Activated naive CD4-positive, alpha-beta T cell treated with anti-CD3 and anti-CD28 coated beads, Interleukin-2, amount 50 U/mL, for 16 hours (primary cell): ENCODE measurements around the gene LPP.
A peak's percentile ranks its signal among the peaks of the same experiment; 100 is the strongest.

Experiments
- DNase-seq: peaks from one replicate; pipeline ENCODE4 v3.0.0-alpha.2; 2020

LPP gene

DNA sequence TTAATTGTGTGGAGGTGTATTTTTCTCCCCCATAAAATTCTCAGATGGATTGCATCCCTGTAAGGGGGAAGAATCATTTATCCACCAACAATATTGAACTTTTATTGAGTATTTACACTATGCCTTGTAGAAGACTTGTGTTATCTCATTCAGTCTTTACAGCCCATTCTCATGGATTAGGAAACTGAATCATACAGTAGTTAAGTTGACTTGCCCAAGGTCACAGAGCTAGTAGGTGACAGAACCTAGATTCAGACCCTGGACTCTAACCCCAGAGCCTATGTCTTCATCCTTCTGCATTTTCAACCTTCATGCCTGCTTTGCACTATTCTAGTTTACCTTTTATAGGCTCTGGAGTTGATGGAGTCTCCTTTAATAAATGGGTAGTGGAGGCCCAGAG lies 226.8 kb downstream of the LPP start:
- no peak for DNase-seq

DNA sequence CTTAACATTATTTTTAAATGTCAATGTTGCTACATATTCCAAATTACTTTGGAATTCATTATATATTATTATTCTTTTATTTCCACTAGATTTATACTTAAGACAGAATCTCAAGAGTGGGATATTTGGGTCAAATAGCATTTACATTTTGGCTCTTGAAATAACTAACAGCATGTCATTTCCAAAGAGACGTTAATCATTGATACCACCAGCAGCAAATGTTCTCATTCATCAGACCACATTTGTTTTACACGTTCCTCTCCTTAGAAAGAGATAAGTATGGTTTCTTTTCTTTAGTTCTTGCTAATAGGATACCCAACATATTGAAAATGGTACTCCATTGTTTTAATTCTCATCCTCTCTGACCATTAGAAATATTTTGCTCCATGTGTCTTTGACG lies 229.8 kb downstream of the LPP start:
- no peak for DNase-seq

DNA sequence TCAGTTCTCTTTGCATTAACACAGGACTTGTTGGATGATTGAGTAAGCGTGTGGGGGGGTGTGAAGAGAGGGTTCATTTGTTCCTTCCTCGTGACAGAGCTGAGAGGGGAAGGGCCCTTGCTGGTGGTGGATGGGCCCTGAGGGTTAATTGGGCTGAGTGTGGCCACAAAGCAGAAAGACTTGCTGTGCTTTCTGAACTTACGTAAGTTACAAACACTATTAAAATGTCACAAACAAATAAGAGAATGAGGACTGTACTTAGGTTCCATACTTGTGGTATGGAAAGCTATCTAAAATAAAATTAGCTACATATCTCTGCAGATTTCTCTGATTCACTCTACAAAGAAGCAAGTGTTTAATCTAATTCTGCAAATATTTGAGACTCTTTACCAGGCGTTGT lies 231.3 kb downstream of the LPP start:
- DNase-seq = no peak

DNA sequence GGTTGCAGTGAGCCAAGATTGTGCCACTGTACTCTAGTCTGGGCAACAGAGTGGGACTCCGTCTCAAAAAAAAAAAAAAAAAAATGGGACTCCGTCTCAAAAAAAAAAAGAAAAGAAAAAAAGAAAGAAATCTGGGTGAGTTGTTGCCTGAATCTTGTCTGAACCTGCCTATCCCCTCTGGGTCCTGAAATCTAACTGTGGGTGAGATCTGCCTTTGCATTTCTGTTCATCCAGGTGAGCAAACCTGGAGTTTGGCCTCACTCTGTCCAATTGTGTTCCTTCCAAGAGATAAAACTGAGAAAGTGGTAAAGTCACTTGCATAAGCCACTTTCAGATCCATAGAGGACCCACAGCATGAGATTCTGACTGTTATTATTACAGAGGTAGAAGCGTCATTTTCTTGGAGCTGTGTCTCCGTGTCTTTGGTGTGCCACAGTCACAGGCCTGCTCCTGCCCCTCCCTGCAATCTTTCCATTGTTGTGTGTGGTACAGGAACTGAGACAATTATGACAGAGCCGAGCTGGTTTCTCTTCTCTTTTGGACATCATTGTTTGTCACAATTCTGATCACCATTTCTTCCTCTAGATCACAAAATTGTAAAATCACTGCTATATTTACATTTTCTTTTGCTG lies 235.9 kb downstream of the LPP start:
- peak; percentile 51 for DNase-seq

DNA sequence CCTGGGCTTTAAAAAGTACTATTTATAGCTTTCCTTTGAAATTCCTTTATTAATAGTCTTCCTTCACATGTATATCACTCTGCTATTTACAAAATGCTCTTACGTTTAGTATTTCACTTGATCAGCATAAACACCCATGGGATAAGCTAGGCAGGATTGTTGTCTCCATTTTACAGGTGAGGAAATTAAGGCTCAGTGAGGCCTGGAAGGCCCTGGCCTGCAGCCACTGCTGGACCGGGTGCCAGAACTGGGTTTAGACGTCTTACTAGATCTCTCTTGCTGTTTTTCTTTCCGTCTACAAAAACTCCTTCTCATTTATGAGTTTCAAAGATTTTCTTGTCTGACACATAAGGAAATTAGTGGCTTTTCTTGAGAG lies 236.4 kb downstream of the LPP start:
- DNase-seq = no peak

DNA sequence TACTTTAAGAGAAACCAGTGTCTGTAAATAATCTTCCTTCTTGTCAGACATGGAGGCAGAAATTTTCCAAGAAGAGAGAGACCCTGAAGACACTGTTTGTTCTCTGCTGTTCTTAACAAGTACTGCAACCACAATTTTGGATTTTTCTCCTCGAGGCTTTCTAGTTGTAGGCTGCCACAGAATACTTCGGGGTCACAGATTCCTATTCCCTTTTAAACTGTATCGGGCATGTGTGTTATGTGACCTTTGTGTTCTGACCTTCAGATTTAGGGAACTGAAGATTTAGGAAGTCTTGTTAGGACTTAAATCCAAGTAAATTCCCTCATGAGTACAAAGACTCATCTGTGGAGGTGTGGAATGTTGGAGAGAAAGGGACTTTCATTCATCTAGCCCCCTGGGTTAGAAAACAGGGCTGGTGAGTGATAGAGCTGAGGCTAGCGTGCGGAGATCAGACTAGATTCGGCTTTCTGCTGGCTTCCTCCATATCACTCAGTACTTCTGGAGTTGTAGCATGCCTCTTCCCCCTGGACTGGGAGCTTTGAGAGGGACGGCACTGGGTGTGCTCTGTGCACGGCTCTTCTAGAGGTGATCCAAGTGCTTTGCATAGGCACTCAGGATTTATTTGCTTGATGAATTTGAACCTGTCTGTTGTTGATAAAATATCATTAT lies 237.0 kb downstream of the LPP start:
- DNase-seq = no peak

DNA sequence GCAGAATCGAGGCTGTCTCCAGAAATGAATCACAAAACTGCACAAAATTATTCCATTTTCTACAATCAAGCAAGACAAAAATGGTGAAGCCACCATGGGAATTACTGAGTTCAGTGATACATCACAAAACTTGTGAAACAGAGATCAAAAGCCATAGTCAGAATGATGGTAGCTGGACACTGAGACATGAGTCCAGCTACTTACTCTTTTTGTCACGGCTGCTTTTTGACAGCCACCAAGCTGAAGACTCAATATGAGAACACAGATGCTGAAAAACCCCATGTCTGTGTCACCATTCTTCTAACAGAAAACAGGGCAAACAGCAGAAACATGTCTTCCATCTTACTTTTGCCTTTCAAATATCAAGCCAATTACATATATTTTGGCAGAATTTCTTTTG lies 237.6 kb downstream of the LPP start:
- no peak for DNase-seq

DNA sequence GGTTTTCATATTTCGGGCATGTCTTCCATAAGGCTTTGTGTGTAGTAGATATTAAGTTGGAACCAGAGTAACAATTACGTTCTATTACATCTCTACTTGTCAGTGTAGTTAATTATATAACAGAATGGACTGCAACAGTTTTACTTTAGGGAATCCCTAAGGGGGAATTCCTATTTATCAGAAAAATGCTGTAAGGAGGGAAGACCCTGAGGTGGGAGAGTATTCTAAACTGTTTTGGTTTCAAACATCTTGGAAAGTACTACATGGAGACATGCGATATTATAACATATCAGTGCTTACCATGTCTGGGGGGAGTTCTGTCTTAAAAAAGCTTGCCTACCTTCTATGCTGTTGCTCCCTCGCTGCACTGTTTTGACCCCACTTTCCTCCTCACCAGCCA lies 238.1 kb downstream of the LPP start:
- no peak for DNase-seq

DNA sequence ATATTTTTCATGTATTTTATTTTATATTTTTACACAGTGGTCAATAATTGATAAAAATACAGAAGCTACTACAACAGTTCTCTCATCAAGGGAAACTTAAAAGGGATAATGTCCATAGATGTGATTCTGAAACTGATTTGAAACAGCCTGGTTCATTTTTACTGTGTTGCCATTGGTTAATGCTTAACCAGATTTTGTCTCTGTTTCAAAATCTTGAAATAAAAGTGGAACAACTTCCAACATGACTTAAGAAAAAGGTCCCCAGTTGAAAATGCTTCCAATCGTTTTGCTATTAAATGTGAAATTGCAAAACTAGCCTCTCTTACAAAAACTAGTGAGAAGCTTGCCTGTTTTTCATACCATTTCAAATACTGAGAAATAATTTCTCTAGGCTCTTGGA lies 240.7 kb downstream of the LPP start:
- DNase-seq = no peak

DNA sequence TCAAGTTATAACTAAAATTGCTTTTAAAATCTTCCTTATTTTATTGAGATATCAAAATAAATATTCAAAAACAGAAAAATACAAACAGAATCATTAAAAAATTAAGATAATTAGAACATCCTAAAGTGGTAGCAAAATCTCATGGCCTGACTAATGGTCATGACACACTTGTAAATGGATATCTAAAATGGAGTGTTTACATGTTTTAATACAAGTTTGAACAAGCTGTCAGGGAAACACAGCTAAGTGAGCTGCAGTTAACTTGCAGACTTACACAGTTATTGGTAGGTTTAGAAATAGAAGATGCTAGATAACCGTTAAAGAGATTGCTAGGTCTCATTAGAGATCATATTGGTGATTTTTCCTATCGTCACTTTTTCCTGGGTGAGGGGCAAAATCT lies 242.3 kb downstream of the LPP start:
- DNase-seq = no peak

DNA sequence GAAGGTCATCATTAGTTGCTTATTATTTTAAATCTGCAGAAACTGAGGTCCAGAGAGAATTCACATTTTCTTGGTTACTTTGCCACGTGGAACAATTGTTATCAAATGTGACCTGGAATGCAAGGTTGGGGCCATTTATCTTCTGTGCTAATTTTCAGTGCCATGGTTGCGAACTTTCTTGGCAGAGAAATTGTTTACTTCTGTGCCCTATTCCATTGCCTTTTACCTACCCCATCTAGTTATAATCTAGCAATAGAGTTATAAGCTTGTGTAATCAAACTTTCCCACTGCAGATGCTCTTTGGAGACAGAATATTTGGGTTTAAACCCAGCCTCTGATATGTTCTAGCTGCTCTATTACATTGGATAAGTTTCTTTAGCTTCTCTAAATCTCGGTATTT lies 242.9 kb downstream of the LPP start:
- no peak for DNase-seq

DNA sequence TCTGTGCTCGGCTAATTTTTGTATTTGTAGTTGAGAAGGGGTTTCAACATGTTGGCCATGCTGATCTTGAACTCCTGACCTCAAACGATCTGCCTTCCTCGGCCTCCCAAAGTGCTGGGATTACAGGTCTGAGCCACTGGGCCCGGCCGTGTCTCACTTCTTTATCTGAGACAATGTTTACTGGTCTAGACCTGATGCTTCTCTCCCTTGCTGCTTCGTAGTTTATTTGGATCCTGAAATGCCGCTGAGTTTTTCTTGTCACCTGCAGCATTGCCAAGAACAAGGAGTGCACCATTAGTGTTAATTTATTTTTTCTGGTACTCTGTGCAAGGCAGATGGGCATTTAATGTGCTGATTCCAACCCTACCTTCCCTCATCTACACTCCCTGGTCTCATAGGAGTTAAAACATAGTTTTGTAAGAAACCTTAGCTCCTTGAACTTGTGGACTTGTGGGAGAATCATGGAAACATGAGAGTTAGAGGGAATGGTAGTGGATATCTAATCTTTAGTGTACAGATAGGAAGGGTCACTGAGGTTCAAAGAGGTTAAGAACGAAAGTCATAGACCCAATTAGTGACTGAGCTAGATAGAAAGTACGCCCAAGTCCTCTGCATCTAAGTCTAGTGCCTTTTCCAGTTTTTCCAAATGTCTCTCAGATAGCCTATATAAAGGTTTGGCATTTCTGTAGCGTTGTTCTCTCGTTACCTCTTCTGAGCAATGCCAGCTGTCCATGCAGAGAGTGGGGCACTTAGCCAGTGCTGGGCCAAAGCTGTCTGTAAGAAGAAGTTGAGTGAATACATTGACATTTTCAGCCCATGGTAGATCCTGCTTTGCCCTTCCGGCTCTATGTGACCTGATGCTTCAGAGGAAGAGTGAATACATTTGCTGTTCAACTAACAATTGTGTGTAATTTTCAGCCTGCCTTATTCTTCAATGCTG lies 244.1 kb downstream of the LPP start:
- DNase-seq = no peak

DNA sequence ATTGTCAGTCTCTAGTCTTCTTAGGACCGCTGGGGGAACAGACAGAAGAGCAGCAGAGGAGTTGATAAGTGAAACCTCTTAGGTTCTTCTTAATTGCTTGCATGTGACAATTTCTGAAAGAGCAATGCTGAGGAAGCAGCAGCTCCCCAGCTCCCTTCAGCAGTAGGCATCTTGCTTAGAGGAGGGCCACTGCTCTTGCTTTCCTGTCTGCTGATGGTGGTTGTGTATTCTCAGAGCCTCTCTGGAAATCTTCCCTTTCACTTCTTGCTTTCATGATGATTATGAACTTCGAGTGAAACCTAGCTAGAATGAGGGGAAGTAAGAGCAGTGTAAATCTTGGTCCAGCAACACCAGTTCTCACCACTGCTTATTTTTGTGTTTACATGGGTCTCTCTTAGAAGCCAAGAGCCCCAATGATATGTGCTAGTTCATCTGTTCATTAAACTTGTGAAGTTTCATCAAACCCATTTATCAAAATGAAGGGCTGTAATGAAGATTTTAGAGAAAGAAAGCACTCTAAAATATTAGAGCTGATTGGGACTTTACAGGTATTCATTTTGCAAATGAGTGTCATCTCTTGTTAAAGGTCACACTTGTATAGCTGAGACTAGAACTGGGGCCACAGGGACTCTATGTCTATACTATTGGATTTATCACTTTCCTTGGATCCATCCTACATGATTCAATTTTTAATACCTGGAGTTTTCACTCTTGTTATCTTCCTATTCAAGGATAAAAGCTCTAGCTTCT lies 246.7 kb downstream of the LPP start:
- DNase-seq = no peak

DNA sequence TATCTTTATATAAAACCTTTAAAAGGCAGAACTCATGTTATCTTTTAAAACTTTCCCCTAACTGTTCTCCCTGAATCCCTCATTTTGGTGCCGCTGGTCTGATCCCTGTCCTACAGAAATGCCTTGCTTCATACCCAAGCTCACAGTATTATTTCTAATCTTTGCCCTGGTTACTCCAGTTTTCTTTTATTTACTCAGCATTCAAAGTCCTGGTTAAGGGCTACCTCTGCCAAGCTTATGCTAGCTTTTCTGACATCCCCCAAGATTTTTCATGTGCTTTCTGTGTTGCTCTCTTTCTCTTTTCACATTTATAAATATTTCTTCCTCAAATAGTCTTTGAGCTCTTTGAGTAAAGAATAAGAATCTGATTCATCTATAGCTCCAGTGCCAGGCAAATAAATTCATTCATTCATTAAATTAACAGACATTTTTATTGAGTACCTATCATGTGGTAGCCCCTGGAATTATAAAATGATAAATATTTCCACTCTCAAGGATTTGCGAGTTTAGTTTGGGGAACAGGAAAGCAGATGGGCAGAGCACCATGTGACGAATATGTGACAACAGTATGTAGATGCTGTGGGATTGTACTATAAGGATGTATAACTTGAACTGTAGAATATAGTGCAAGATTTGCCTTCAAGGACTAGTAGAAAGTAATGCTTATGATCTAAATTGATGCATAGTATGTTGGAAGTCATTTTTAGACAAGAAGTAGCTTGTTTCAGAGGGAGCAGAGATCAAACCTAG lies 247.5 kb downstream of the LPP start:
- no peak for DNase-seq

DNA sequence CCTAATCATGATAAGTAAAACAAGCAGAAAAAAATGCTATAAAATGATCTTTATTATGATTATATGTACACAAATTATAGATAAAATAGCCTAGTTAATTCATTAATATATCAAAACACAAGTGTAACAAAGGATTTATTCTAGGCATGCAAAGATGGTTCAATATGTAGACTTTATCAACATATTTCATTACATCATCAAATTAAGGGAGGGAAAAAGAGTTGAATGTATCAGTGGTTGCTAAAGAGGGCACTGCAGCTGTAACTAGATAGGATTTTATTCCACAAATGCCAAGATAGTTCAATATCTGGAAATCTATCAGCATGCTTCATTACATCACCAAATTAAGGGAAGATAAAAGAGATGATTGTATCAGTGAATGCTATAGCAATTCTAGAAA lies 248.3 kb downstream of the LPP start:
- DNase-seq = no peak

DNA sequence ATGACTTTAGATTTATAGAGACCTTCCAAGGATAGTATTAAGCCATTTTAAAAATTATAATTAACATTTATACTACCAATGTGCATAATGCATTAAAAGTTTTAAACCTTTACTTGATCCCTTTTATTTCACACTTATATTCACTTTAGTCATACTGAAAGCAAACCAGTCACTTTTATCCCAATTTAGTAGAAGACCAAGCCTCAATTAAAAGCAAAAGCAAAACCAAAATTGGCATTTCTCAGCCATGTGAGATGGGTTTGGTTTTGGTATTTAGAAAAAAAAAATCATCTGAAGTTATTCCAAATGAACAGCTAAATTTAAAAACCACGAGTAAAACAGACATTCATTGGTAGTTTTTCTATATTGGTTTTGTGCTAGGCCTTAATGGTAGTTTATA lies 249.4 kb downstream of the LPP start:
- DNase-seq = no peak

DNA sequence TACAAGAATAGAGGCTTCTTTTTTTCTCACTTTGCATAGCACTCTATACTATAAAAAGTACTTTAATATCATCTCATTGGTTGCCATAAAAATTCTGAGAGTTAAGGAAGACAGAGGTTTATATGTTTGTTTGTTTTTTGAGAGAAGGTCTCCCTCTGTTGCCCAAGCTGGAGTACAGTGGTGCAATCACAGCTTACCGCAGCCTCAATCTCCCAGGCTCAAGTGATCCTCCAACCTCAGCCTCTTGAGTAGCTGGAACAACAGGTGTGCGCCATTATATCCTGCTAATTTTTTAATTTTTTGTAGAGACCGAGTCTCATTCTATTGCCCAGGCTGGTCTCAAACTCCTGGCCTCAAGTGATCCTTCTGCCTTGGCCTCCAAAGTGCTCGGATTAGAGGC lies 250.2 kb downstream of the LPP start:
- DNase-seq = no peak

DNA sequence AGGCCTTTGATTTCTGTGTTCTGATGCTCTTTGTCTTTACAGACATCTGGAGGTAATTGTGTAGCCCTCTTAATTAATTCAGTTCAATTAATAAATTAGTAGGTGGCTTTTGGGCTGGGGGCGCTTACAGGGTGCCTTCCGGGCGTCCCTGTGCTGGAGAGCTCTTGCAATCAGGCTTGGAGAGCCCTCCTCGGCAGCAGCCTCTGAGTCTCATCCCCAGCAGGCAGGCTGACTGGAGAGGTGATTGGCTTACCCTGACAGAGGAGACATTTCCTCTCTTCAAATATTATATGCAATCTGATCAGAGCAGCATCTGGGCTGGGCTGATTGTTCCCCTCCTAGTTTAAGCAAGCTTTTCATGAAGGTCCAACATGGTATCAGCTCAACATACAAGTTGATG lies 250.7 kb downstream of the LPP start:
- no peak for DNase-seq

DNA sequence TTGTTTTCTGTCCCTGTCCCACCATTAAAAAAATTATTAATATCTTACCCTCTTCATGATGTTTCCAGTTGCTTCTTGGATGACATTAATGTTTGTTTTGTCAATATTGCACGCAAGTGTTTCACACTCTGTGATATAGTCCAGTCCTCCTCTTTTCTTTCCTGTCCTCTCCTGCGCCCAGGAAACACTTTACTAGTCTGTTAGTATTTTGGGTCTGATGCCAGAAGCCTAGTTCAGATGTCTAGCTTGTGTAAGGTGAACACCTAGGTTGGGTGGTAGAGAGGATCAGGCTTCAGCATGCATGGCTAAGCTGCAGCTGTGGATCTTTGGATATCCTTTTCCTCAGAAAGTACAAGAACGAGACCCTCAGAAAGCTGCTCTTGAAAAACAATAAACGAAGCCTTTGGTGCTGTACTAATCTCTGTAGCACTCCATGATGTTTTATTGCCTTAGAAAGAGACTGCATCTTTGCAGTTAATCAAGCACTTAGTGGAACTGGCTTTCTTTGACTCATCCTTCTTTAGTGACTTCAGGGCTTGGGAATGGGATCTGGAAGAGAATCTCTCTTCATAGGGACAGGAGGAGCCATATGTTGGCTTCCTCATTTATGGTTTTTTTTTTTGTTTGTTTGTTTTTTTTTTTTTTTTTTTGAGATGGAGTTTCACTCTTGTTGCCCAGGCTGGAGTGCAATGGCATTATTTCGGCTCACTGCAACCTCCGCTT lies 253.4 kb downstream of the LPP start:
- no peak for DNase-seq

DNA sequence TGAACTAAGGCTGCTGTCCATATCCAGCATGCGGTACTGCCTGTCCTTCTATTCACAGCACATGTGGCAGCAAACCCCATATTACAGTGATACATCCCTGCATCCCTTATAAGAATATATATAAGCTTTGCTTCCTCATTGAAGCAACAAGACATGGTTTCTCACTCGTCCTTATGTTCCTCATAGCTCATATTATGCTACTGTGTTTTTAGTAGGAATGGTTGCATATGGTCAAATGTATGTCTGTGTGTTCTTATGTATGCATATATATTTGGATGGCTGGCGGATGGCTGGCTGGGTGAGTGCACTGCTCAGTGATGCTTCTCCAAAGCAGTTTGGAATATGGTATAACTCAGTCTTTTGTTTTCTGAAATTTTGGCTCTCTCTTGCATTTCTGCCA lies 254.9 kb downstream of the LPP start:
- DNase-seq = no peak

DNA sequence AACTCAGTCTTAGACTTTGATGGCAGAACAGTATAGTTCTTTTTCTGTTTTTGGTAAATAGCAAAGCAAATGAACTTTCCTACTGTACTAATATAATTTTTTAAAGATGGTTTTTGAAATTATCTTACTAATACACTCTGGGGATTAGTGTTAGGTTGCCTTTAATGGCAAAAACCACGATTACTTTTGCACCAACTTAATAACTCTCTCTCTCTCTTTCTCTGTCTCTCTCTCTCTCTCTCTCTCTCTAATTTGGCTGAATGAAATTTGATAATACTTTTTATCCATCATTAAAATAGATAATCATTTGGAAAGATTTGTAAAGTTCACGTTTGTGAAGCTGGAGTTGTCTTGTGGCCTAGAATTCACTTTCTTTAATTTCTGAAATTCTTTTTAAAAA lies 257.8 kb downstream of the LPP start:
- DNase-seq = no peak

DNA sequence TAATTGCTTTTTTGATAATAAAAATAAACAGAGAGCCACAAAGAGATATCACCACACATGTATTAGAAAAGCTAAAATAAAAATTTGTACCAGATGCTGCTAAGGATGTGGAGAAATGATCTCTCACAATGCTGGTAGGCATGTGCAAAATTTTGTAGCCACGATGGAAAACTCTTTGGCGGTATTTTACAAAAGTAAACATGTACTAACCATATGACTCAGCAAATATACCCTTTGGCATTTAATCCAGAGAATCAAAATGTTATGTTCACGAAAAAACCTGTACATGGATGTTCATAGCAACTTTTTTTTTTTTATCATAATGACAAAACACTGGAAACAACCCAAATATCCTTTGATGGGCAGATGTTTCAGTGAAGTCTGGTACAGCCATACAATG lies 261.2 kb downstream of the LPP start:
- no peak for DNase-seq
